SK-N-SH treated with all-trans-retinoic acid at 6 μM for 48 hours (cell line): ENCODE results near the gene EML4.

Experiments used
- ATAC-seq: fragments of 200-7000 bp; cut with Tn5 transposase; 3 replicates; pipeline ENCODE4 v1.9.1; 2020; ENCODE audit warnings: mild to moderate bottlenecking, moderate library complexity
- ARNTL ChIP-seq: fragments of 450-650 bp; formaldehyde crosslinking; IDR thresholded peaks from 2 replicates; pipeline ENCODE4 v1.5.0; 2020; ENCODE audit warnings: low read depth, mild to moderate bottlenecking, moderate library complexity, borderline replicate concordance
- BACH2 ChIP-seq: fragments of 250-450 bp; sonication (Bioruptor Pico); IDR thresholded peaks from 2 replicates; pipeline ENCODE4 v1.9.0; 2021; ENCODE audit warnings: mild to moderate bottlenecking, borderline replicate concordance
- CREB5 ChIP-seq: fragments of 250-450 bp; sonication (Bioruptor Pico); IDR thresholded peaks from 2 replicates; pipeline ENCODE4 v1.5.1; 2020; ENCODE audit warnings: low read depth, mild to moderate bottlenecking, moderate library complexity
- CSRNP3 ChIP-seq: fragments of 250-450 bp; sonication (Bioruptor Pico); IDR thresholded peaks from 2 replicates; pipeline ENCODE4 v1.5.1; 2021; ENCODE audit warnings: mild to moderate bottlenecking, moderate library complexity
- ESRRG ChIP-seq: fragments of 250-450 bp; sonication (Bioruptor Pico); IDR thresholded peaks from 2 replicates; pipeline ENCODE4 v1.6.1; 2021; ENCODE audit warnings: mild to moderate bottlenecking
- ISL1 ChIP-seq: fragments of 250-450 bp; sonication (Bioruptor Pico); IDR thresholded peaks from 2 replicates; pipeline ENCODE4 v2.1.2; 2022; ENCODE audit warnings: mild to moderate bottlenecking, moderate library complexity
- OSR1 ChIP-seq: fragments of 250-450 bp; sonication (Bioruptor Pico); IDR thresholded peaks from 2 replicates; pipeline ENCODE4 v1.8.0; 2022; ENCODE audit warnings: moderate library complexity, mild to moderate bottlenecking, inconsistent platforms
- PATZ1 ChIP-seq: fragments of 250-450 bp; sonication (Bioruptor Pico); IDR thresholded peaks from 2 replicates; pipeline ENCODE4 v1.8.0; 2020; ENCODE audit warnings: mild to moderate bottlenecking, moderate library complexity, borderline replicate concordance
- POU6F1 ChIP-seq: fragments of 250-450 bp; sonication (Bioruptor Pico); IDR thresholded peaks from 2 replicates; pipeline ENCODE4 v1.8.0; 2021; ENCODE audit warnings: low read depth, mild to moderate bottlenecking, moderate library complexity, borderline replicate concordance
- PPARA ChIP-seq: fragments of 250-450 bp; sonication (Bioruptor Pico); IDR thresholded peaks from 2 replicates; pipeline ENCODE4 v1.5.0; 2020; ENCODE audit warnings: mild to moderate bottlenecking, borderline replicate concordance
- RARB ChIP-seq: fragments of 250-450 bp; sonication (Bioruptor Pico); IDR thresholded peaks from 2 replicates; pipeline ENCODE4 v1.8.0; 2021; ENCODE audit warnings: mild to moderate bottlenecking, moderate library complexity
- SNAI2 ChIP-seq: fragments of 250-450 bp; sonication (Bioruptor Pico); IDR thresholded peaks from 2 replicates; pipeline ENCODE4 v1.5.0; 2020; ENCODE audit warnings: mild to moderate bottlenecking, moderate library complexity
- TCF4 ChIP-seq: fragments of 250-450 bp; sonication (Bioruptor Pico); IDR thresholded peaks from 2 replicates; pipeline ENCODE4 v1.8.0; 2021; ENCODE audit warnings: mild to moderate bottlenecking, moderate library complexity, borderline replicate concordance
- TOX ChIP-seq: fragments of 250-450 bp; sonication (Bioruptor Pico); IDR thresholded peaks from 2 replicates; pipeline ENCODE4 v1.8.0; 2021; ENCODE audit warnings: mild to moderate bottlenecking, moderate library complexity, borderline replicate concordance
- TSHZ2 ChIP-seq: fragments of 250-450 bp; sonication (Bioruptor Pico); IDR thresholded peaks from 2 replicates; pipeline ENCODE4 v1.5.0; 2020; ENCODE audit warnings: mild to moderate bottlenecking, moderate library complexity
- ZC3H10 ChIP-seq: fragments of 250-450 bp; sonication (Bioruptor Pico); IDR thresholded peaks from 2 replicates; pipeline ENCODE4 v1.5.1; 2021; ENCODE audit warnings: mild to moderate bottlenecking, moderate library complexity
- ZFP3 ChIP-seq: fragments of 250-450 bp; sonication (Bioruptor Pico); IDR thresholded peaks from 2 replicates; pipeline ENCODE4 v1.5.0; 2020; ENCODE audit warnings: mild to moderate bottlenecking, moderate library complexity
- ZFP30 ChIP-seq: fragments of 450-650 bp; formaldehyde crosslinking; IDR thresholded peaks from 2 replicates; pipeline ENCODE4 v1.5.0; 2022; ENCODE audit warnings: mild to moderate bottlenecking, moderate library complexity
- ZNF565 ChIP-seq: fragments of 450-650 bp; formaldehyde crosslinking; conservative IDR thresholded peaks from 2 replicates; pipeline ENCODE4 v1.5.0; 2020; ENCODE audit warnings: low read depth, mild to moderate bottlenecking, moderate library complexity
- ZNF70 ChIP-seq: fragments of 450-650 bp; formaldehyde crosslinking; IDR thresholded peaks from 2 replicates; pipeline ENCODE4 v1.5.0; 2020; ENCODE audit warnings: mild to moderate bottlenecking, moderate library complexity
- ZNF8 ChIP-seq: fragments of 450-650 bp; formaldehyde crosslinking; IDR thresholded peaks from 2 replicates; pipeline ENCODE4 v1.5.0; 2020; ENCODE audit warnings: mild to moderate bottlenecking, moderate library complexity

The EML4 gene

GRCh38 chr2:42367835-42368234, 198.7 kb downstream of the EML4 start:
- no peak for ATAC-seq

DNA sequence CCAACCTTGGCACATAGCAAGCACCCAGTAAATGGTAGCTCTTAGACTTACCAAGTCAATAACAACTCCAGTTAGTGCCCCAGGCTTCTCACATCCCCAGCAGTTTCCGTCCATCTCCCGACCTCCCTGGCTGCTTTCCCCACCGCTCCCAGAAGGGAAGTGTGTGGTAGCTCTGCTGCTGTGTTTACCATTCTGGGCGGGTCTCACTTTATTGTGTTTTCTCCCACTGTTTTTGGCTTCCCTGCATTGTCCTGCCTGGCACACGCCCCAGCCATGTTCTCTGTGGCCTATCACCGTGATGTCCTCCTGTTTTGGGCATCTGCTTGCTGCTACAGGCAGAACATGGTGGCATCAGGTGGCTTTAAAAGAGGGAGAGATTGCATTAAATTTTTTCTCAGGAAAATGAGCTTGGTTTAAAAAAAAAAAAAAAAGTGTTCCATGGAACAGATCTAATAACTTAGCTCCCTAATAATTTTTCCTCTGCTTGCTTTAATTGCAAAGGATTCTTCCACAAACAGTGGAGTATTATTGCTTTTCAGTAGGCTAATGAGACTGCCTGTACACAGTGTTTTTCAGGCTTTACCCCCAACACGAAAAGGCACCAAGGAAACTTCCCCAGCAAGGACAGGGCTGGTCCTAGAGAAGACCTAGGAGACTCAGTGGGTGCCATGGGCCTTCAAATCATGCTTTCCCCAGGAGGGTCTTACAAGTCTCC, 199.8 kb downstream of the EML4 start:
- no peak for ATAC-seq
- TF ChIP-seq SNAI2 (CRISPR knock-in tag) (no peak), ZNF565 (CRISPR knock-in tag) (no peak), RARB (no peak), TOX (CRISPR knock-in tag) (no peak), OSR1 (CRISPR knock-in tag) (no peak), ESRRG (no peak), POU6F1 (CRISPR knock-in tag) (no peak), ZNF8 (CRISPR knock-in tag) (no peak), ISL1 (CRISPR knock-in tag) (no peak), PATZ1 (CRISPR knock-in tag) (no peak), CREB5 (CRISPR knock-in tag) (no peak), ZFP3 (CRISPR knock-in tag) (no peak), ZNF70 (no peak), PPARA (CRISPR knock-in tag) (no peak), TCF4 (no peak), ARNTL (CRISPR knock-in tag) (no peak)

More at GRCh38 chr2:42367835-42368234, 198.7 kb downstream of the EML4 start:
- TF ChIP-seq ISL1 (CRISPR knock-in tag) (no peak), TOX (CRISPR knock-in tag) (no peak), ZFP30 (no peak), ESRRG (no peak), RARB (no peak), SNAI2 (CRISPR knock-in tag) (no peak)

DNA sequence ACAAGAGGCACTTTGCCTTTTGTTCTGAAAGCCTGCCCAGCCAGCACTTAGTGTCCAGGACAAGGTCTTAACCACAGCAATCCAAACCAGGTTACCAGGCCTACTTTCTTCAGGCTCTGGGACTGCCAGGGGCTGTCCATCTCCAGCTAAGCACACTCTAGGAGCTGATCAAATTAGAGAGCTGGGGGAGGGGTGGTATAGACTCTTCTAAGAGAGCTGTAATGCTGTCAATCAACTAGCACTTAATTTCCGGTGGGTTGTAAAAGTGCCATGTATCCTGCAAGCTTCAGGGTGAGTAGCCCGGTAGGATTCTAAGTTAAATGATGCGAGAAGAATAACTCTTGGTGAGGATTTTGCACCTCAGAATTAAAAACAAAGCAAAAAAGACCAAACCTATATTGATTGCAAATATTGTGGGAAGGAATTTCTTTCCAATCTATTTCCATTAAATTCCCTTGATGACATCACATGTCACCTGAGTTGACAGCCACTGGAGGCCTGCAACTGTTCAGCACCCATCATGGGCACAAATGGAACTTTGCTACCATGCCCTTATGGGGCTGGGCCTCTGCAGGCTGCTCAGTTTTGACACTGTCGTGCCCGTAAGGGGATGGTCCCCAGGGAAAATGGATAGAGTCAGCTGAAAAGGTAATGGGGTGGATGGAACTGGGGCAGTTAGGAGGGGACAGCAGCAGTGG, 200.5 kb downstream of the EML4 start:
- TF ChIP-seq ZFP3 (CRISPR knock-in tag) (no peak), PPARA (CRISPR knock-in tag) (no peak), SNAI2 (CRISPR knock-in tag) (no peak), PATZ1 (CRISPR knock-in tag) (no peak), ZNF8 (CRISPR knock-in tag) (no peak), TSHZ2 (no peak), CSRNP3 (CRISPR knock-in tag) (no peak), POU6F1 (CRISPR knock-in tag) (no peak), ISL1 (CRISPR knock-in tag) (no peak), ZNF70 (no peak), TOX (CRISPR knock-in tag) (no peak), ZC3H10 (CRISPR knock-in tag) (no peak), TCF4 (no peak), BACH2 (CRISPR knock-in tag) (no peak), ZFP30 (no peak)

More for the DNA sequence above, 200.5 kb downstream of the EML4 start:
- no peak for ATAC-seq
